ENCODE data around the gene LRP3. TPM values are rescaled to one million over a fixed set of nuclear protein-coding genes. Genes with fewer than 3 reads are reported as not detected.

LRP3 gene
- total and polyA plus RNA-seq, 2 of the 13 experiments (the other 11 are each of a cell fraction or from before 2014, with no cell fraction given): 17.6 to 51.6 TPM

- Histone ChIP-seq H3K9me3 (ENCODE audit: low read length) (no peaks in the 10 kb centered on the region), H3K36me3 (replicated peaks in 1 of 2; ENCODE audit: control insufficient read depth in 1 of 2, insufficient read depth in 2 of 2, low read length in 2 of 2) (no peaks in the 10 kb centered on the region), H3K4me3 (replicated peaks in 1 of 3; ENCODE audit: insufficient read depth in 1 of 3, low read depth in 2 of 3, low read length in 3 of 3) (peak overlapping the region in 2 of 3 experiments; percentile 86 to 97; a peak in 2 of 6 replicates), H3K27ac (ENCODE audit: extremely low read length, insufficient read depth, low read length) (no peak overlapping the region), H3K4me1 (ENCODE audit: insufficient read depth, low read length) (peaks cover 65% of the 10 kb centered on the region), H2AFZ (ENCODE audit: low read length) (no peak overlapping the region), H4K20me1 (ENCODE audit: insufficient read depth, low read length) (no peaks in the 10 kb centered on the region), H3K27me3 (ENCODE audit: control insufficient read depth in 1 of 2, insufficient read depth in 2 of 2, low read length in 2 of 2) (no peaks in the 10 kb centered on the region; a peak in 1 of 5 replicates), H3K9ac (ENCODE audit: insufficient read depth, low read depth, low read length) (peak overlapping the region; percentile 98; the same call in 1 of the 2 replicates), H3K79me2 (ENCODE audit: insufficient read depth, low read length) (peaks cover 7% of the 10 kb centered on the region), H3K4me2 (ENCODE audit: low read depth, low read length) (peak overlapping the region; percentile 92)
- no TSS peak for BruUV-seq (replicated peaks)
- no peak for FAIRE-seq
- DNase-seq (ENCODE audit: low spot score): no peak
- in situ Hi-C loops (cut with HindIII; ENCODE audit: extremely low pct_ligation_motif_present, low pct_unique_long_range_greater_than_20kb): loop anchor here (5.0 kb wide), 1 partner anchor 33 kb away; no protein-coding TSS in a partner anchor
- 98% methylated on average over 10 of the region's 10 CpGs for WGBS (ENCODE audit: low lambda C conversion rate)
- ChIA-PET POLR2A (interaction anchor here (1.5 to 2.8 kb wide), 6 partner anchors 14 to 134 kb away, joined by 8 to 46 read pairs (median 12); no protein-coding TSS in a partner anchor), CTCF (ENCODE audit: low intra/inter-chr PET ratio, low total read pairs) (no interaction called here)
- no peak for ATAC-seq
- TF ChIP-seq ZNF44 (CRISPR knock-in tag; IDR thresholded peaks at IDR 0.05): no peak
- TF ChIP-seq THAP11 (CRISPR knock-in tag; IDR thresholded peaks at IDR 0.05): no peak
- TF ChIP-seq ZC3H13 (CRISPR knock-in tag; IDR thresholded peaks at IDR 0.05): peak; percentile 16; the same call in 1 of the 2 replicates
- intact Hi-C loops (cut with micrococcal nuclease; ENCODE audit: unreplicated experiment): no loop called here
Observed at GRCh38 chr19:33175156-33175782, 18.9 kb upstream of the LRP3 start.

DNA sequence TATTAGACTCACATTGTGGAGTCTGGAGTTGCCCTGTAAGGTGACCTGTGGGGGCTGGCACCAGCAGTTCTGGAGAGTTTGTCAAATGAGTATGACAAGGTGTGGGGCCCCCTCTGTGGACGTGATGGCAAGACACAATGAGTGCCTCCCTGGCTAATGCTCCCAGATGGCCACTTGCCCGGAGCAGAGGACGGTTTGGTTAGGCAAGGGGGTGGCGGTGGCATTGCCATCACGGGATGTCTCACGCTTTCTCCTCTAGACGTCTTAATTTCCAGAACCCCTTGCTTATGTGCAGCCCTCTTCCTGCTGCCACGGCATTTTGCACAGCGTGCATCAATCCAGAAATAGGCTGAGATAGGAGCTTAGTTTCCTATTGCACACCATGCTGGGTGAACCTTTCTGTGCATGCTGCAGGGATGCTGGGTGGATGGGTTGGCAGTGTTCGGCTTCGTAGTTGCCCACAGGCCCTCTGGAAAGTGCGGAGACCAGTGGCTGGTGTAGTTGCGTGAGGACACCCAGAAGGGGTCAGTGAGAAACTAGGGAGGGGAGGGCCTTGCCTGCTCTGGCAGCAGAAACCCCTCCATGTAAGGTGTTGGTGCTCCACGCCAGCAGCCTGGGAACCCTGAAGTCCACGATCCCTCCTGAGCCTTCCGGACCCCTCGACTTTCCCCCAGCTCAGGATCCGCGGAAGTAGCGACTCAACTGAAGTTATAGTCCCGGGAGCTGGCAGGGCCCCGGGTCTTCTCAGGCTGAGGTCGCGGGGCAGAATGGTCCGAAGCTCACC, 18.1 kb upstream of the LRP3 start:
- ChIA-PET CTCF (ENCODE audit: low intra/inter-chr PET ratio, low total read pairs) (interaction anchor here (2.2 kb wide), 1 partner anchor 32 kb away, joined by 9 read pairs; no protein-coding TSS in a partner anchor), POLR2A (interaction anchor here (0.8 to 2.8 kb wide), 19 partner anchors 10 to 620 kb away, joined by 3 to 46 read pairs (median 8); partner anchors contain the start of genes CEBPA, CEP89, FAAP24 and KCTD15)
- ATAC-seq: peak; percentile 48
- in situ Hi-C loops (cut with HindIII; ENCODE audit: extremely low pct_ligation_motif_present, low pct_unique_long_range_greater_than_20kb): loop anchor here (5.0 kb wide), 1 partner anchor 34 kb away; no protein-coding TSS in a partner anchor
- FAIRE-seq: peak; percentile 51
- Histone ChIP-seq H3K27ac (ENCODE audit: extremely low read length, insufficient read depth, low read length) (peak overlapping the region; percentile 92), H3K9me3 (ENCODE audit: low read length) (no peaks in the 10 kb centered on the region), H3K79me2 (ENCODE audit: insufficient read depth, low read length) (peaks cover 7% of the 10 kb centered on the region), H2AFZ (ENCODE audit: low read length) (no peak overlapping the region), H3K36me3 (replicated peaks in 1 of 2; ENCODE audit: control insufficient read depth in 1 of 2, insufficient read depth in 2 of 2, low read length in 2 of 2) (no peaks in the 10 kb centered on the region), H3K4me3 (replicated peaks in 1 of 3; ENCODE audit: insufficient read depth in 1 of 3, low read depth in 2 of 3, low read length in 3 of 3) (peak overlapping the region; percentile 80 to 97 (median 86)), H4K20me1 (ENCODE audit: insufficient read depth, low read length) (no peaks in the 10 kb centered on the region), H3K4me1 (ENCODE audit: insufficient read depth, low read length) (peaks cover 65% of the 10 kb centered on the region), H3K4me2 (ENCODE audit: low read depth, low read length) (peak overlapping the region; percentile 92), H3K9ac (ENCODE audit: insufficient read depth, low read depth, low read length) (peak overlapping the region; percentile 98), H3K27me3 (ENCODE audit: control insufficient read depth in 1 of 2, insufficient read depth in 2 of 2, low read length in 2 of 2) (peaks cover 0 to 4% of the 10 kb centered on the region in 2 experiments; a peak in 1 of 5 replicates)
- intact Hi-C loops (cut with micrococcal nuclease; ENCODE audit: unreplicated experiment): loop anchor here (2.0 kb wide), 1 partner anchor 31 kb away; no protein-coding TSS in a partner anchor
- WGBS (ENCODE audit: low lambda C conversion rate): 0% methylated on average over 1 of the region's 25 CpGs
- DNase-seq (ENCODE audit: low spot score): peak; percentile 61
- BruUV-seq (replicated peaks): TSS peak; percentile 81
- TF ChIP-seq HHEX (CRISPR knock-in tag; IDR thresholded peaks at IDR 0.05) (no peak), SOX13 (IDR thresholded peaks at IDR 0.05) (no peak), SOX13 (CRISPR knock-in tag; conservative IDR thresholded peaks at IDR 0.05 in 1 of 2, IDR thresholded peaks at IDR 0.05 in 1 of 2) (no peak), SAP130 (CRISPR knock-in tag; IDR thresholded peaks at IDR 0.05; ENCODE audit: low read depth) (no peak), SRSF1 (optimal IDR thresholded peaks at IDR 0.05; ENCODE audit: low read depth, low read length) (peak; percentile 11), KLF16 (CRISPR knock-in tag; IDR thresholded peaks at IDR 0.05) (no peak), ZNF678 (CRISPR knock-in tag; IDR thresholded peaks at IDR 0.05) (peak; percentile 41; the same call in 1 of the 2 replicates), NR2F1 (CRISPR knock-in tag; IDR thresholded peaks at IDR 0.05) (no peak), THYN1 (CRISPR knock-in tag; IDR thresholded peaks at IDR 0.05; ENCODE audit: borderline replicate concordance, low read depth) (no peak), ZNF619 (CRISPR knock-in tag; IDR thresholded peaks at IDR 0.05) (no peak), ZNF101 (CRISPR knock-in tag; IDR thresholded peaks at IDR 0.05; ENCODE audit: borderline replicate concordance, low read depth) (no peak), ZNF558 (CRISPR knock-in tag; IDR thresholded peaks at IDR 0.05; ENCODE audit: borderline replicate concordance) (no peak; the same call in 1 of the 2 replicates)
- TF ChIP-seq, protein P1, sequence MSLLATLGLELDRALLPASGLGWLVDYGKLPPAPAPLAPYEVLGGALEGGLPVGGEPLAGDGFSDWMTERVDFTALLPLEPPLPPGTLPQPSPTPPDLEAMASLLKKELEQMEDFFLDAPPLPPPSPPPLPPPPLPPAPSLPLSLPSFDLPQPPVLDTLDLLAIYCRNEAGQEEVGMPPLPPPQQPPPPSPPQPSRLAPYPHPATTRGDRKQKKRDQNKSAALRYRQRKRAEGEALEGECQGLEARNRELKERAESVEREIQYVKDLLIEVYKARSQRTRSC (CRISPR knock-in tag; IDR thresholded peaks at IDR 0.05; ENCODE audit: low read depth): no peak
